HepG2 (cell line): ENCODE measurements around the gene IZUMO4. TPM values are rescaled to one million over a fixed set of nuclear protein-coding genes. Genes with fewer than 3 reads are reported as not detected.

Source experiments
- AHR ChIP-seq: IDR thresholded peaks from 2 replicates; pipeline ENCODE4 v1.6.1; 2018; ENCODE audit warnings: missing genetic modification reagents, missing compliant biosample characterization
- BHLHE40 ChIP-seq: IDR thresholded peaks from 2 replicates; pipeline ENCODE4 v1.6.1; 2011; ENCODE audit warnings: low read length, improper control_type of control experiment
- HBP1 ChIP-seq: IDR thresholded peaks from 2 replicates; pipeline ENCODE4 v1.6.1; 2016; ENCODE audit warnings: low read depth, control low read depth
- HOMEZ ChIP-seq: IDR thresholded peaks from 2 replicates; pipeline ENCODE4 v1.6.1; 2016; ENCODE audit warnings: low read depth
- MAX ChIP-seq: IDR thresholded peaks from 2 replicates; pipeline ENCODE4 v1.6.1; 2012; ENCODE audit warnings: inconsistent platforms
- NCOA5 ChIP-seq: sonication (generic); formaldehyde crosslinking; IDR thresholded peaks from 2 replicates; pipeline ENCODE4 v1.4.0; 2020; ENCODE audit warnings: missing genetic modification reagents
- RXRA ChIP-seq: sonication (generic); formaldehyde crosslinking; IDR thresholded peaks from 2 replicates; pipeline ENCODE4 v1.5.1; 2020; ENCODE audit warnings: missing genetic modification reagents
- SIN3B ChIP-seq: fragments of 150-350 bp; IDR thresholded peaks from 2 replicates; pipeline ENCODE4 v1.6.1; 2014; ENCODE audit warnings: low read length
- TCF12 ChIP-seq, 2 experiments: fragments of 450-650 bp in 1 of 2; sonication (generic) in 1 of 2; formaldehyde crosslinking in 1 of 2; IDR thresholded peaks; 2 replicates each; pipeline versions ENCODE4 v1.6.1 to v1.8.0; 2017 to 2022; ENCODE audit warnings: antibody characterized with exemption in 1 of 2, mild to moderate bottlenecking in 1 of 2, missing genetic modification reagents in 1 of 2, moderate library complexity in 1 of 2
- TSC22D2 ChIP-seq: sonication (generic); formaldehyde crosslinking; IDR thresholded peaks from 2 replicates; pipeline ENCODE4 v1.5.1; 2020; ENCODE audit warnings: missing genetic modification reagents, mild to moderate bottlenecking, borderline replicate concordance
- XBP1 ChIP-seq: sonication (generic); formaldehyde crosslinking; IDR thresholded peaks from 2 replicates; pipeline ENCODE4 v1.5.0; 2020; ENCODE audit warnings: missing genetic modification reagents
- ZFY ChIP-seq: sonication (generic); formaldehyde crosslinking; IDR thresholded peaks from 2 replicates; pipeline ENCODE4 v1.4.0; 2020; ENCODE audit warnings: missing genetic modification reagents
- ZHX2 ChIP-seq, 2 experiments: sonication (generic) in 1 of 2; formaldehyde crosslinking in 1 of 2; IDR thresholded peaks; 2 replicates each; pipeline versions ENCODE4 v1.6.1 to v1.9.0; 2014 to 2022; ENCODE audit warnings: antibody characterized with exemption in 1 of 2, borderline replicate concordance in 1 of 2, inconsistent platforms in 1 of 2, low read depth in 1 of 2, missing genetic modification reagents in 1 of 2
- ZMYM3 ChIP-seq: sonication (generic); formaldehyde crosslinking; IDR thresholded peaks from 2 replicates; pipeline ENCODE4 v1.5.1; 2020; ENCODE audit warnings: mild to moderate bottlenecking, missing genetic modification reagents
- ZNF251 ChIP-seq: sonication (generic); formaldehyde crosslinking; IDR thresholded peaks from 2 replicates; pipeline ENCODE4 v1.9.0; 2021; ENCODE audit warnings: mild to moderate bottlenecking, missing genetic modification reagents
- ZNF430 ChIP-seq: sonication (generic); formaldehyde crosslinking; IDR thresholded peaks from 2 replicates; pipeline ENCODE4 v1.9.0; 2021; ENCODE audit warnings: mild to moderate bottlenecking, missing genetic modification reagents
- ZNF761 ChIP-seq: sonication (generic); formaldehyde crosslinking; conservative IDR thresholded peaks from 2 replicates; pipeline ENCODE4 v1.4.0; 2020; ENCODE audit warnings: mild to moderate bottlenecking, missing genetic modification reagents
- ZNF773 ChIP-seq: sonication (generic); formaldehyde crosslinking; IDR thresholded peaks from 2 replicates; pipeline ENCODE4 v1.4.0; 2020; ENCODE audit warnings: missing genetic modification reagents, borderline replicate concordance
- polyA plus RNA-seq, 8 experiments: library from polyadenylated mRNA; depleted of rRNA in 3 of 8; stranded (reverse) in 7 of 8; unstranded in 1 of 8; fragments of >200 nt; fragmentation: Illumina TruSeq in 4 of 8; extraction: Trizol in 4 of 8; gene quantifications; 2 replicates each; pipeline versions ENCODE4 v1.2.1 to v1.2.3, GENCODE V29; 2011 to 2016; ENCODE audit warnings: low read depth in 4 of 8, missing spikeins in 1 of 8, mixed read lengths in 1 of 8; ENCODE audit not compliant: insufficient read depth in 1 of 8
- total RNA-seq, 5 experiments: library from RNA; depleted of rRNA; stranded (reverse); fragments of >200 nt; fragmentation: Illumina TruSeq; extraction: Trizol; gene quantifications; 2 replicates each; pipeline ENCODE4 v1.2.3, GENCODE V29; 2016; ENCODE audit warnings: low read depth in 1 of 5
- TF ChIP-seq, protein P1 (sequence below): sonication (generic); formaldehyde crosslinking; IDR thresholded peaks from 2 replicates; pipeline ENCODE4 v1.5.1; 2020; ENCODE audit warnings: missing genetic modification reagents, mild to moderate bottlenecking, borderline replicate concordance

Gene IZUMO4
- total and polyA plus RNA-seq, 2 of the 13 experiments (the other 11 are each of a cell fraction or from before 2014, with no cell fraction given): 0.77 to 3.9 TPM

DNA sequence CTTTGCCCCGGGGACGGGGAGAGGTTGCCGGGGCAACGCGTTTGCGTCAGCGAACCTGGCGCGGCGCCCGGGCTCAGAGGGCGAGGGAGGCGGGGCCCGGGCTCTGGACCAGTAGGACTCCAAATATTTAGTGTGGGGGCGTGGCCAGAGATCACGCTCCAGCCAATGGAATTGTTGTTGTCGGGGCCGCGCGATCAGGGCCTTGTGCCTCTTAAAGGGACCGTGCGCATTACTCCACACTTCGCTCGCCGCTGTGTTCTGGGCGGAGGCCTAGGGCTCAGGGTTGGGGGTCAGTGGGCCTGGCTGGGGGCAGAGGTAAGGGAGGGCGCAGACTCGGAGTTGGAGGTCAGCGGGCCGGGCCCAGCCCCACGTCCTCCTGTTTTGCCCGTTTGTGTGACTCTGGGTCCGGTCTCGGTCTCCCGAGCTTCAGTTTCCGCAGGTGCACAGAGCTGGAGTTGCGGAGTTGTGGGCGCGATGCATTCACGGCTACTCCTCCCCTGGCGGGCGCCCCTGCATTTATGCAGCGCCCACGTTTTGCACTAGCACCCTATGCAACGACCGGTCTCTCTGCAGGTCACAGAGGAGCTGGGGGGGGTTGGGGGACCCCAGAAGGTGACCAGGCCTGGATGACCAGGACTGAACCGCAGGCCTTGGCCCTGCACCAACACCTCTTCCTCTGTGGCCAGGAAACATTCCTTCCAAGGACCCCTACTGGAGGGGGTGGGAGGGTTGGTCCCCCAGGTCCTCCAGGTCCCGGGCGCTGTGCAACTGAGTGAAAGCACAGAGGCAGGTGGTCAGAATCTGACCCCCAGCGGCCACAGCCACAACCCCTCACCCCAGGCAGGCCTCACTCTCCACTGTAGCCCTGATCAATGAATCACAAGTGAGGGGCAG is 35.0 kb upstream of the IZUMO4 start (continued):
- no peak for TF ChIP-seq XBP1 (CRISPR knock-in tag)
- TF ChIP-seq TCF12 (IDR thresholded peaks at IDR 0.05): no peak
- TF ChIP-seq TCF12 (CRISPR knock-in tag; IDR thresholded peaks at IDR 0.05): peak; percentile 58; the same call in 1 of the 2 replicates
- no peak for TF ChIP-seq SIN3B
- TF ChIP-seq ZNF430 (CRISPR knock-in tag): no peak
- TF ChIP-seq ZFY (CRISPR knock-in tag): peak; percentile 90
- TF ChIP-seq ZNF251: no peak
- no peak for TF ChIP-seq BHLHE40
- peak; percentile 68 for TF ChIP-seq MAX
- TF ChIP-seq NCOA5: no peak
- TF ChIP-seq ZNF761: no peak; the same call in 1 of the 2 replicates
- TF ChIP-seq ZMYM3 (CRISPR knock-in tag): peak; percentile 82
- no peak; the same call in 1 of the 2 replicates for TF ChIP-seq AHR (CRISPR knock-in tag)
- TF ChIP-seq, protein P1, sequence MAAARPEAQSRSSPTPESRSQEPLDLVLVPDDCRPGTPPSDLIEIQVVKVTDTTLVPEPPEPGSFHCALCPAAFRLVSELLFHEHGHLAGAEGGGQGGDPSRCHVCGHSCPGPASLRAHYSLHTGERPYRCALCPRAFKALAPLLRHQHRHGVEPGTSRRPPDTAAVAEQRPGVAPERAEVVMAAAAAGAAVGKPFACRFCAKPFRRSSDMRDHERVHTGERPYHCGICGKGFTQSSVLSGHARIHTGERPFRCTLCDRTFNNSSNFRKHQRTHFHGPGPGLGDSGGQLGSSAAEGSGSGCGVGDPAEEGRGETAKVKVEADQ (CRISPR knock-in tag): no peak; the same call in 1 of the 2 replicates
- no peak; the same call in 1 of the 2 replicates for TF ChIP-seq ZHX2 (IDR thresholded peaks at IDR 0.05; ENCODE audit: low read depth)
- no peak for TF ChIP-seq ZHX2 (CRISPR knock-in tag; IDR thresholded peaks at IDR 0.05; ENCODE audit: borderline replicate concordance)
- TF ChIP-seq HBP1: no peak
- peak; percentile 58 for TF ChIP-seq RXRA (CRISPR knock-in tag)
- peak; percentile 69; the same call in 1 of the 2 replicates for TF ChIP-seq TSC22D2
- no peak for TF ChIP-seq HOMEZ
- TF ChIP-seq ZNF773 (CRISPR knock-in tag): no peak
